ENCODE measurements around the gene NLN.

DNA sequence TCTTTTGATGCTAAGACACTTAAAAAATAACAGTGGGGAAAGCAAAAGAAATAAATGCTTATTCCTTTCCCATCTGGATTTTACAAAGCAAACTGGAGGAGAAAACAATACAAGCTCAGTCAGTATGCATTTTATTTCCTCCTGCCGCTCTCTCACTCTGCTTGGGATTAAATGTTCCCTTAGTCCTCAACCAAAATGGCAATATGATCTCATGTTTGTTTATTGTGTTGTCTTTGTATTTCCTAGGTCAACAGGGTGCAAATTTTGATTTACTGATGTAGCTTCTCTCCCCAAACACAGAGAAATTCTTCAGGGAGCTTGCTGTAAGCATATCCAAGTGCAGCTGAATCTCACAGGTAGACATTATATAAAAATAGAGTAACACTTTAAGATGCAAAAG lies 112.3 kb downstream of the NLN start:
- TF ChIP-seq, protein P1, sequence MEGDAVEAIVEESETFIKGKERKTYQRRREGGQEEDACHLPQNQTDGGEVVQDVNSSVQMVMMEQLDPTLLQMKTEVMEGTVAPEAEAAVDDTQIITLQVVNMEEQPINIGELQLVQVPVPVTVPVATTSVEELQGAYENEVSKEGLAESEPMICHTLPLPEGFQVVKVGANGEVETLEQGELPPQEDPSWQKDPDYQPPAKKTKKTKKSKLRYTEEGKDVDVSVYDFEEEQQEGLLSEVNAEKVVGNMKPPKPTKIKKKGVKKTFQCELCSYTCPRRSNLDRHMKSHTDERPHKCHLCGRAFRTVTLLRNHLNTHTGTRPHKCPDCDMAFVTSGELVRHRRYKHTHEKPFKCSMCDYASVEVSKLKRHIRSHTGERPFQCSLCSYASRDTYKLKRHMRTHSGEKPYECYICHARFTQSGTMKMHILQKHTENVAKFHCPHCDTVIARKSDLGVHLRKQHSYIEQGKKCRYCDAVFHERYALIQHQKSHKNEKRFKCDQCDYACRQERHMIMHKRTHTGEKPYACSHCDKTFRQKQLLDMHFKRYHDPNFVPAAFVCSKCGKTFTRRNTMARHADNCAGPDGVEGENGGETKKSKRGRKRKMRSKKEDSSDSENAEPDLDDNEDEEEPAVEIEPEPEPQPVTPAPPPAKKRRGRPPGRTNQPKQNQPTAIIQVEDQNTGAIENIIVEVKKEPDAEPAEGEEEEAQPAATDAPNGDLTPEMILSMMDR (IDR thresholded peaks at IDR 0.05): no peak
- TF ChIP-seq POLR2AphosphoS5 (IDR thresholded peaks at IDR 0.05) (no peak), POLR2A (IDR thresholded peaks at IDR 0.05) (no peak)

Measured in breast epithelium (tissue), 3 donors.